K562 (cell line): ENCODE results near the gene PTPRT. TPM values are rescaled to one million over a fixed set of nuclear protein-coding genes. Genes with fewer than 3 reads are reported as not detected.

Experiments used
- ATAC-seq: fragments of 200-7000 bp; cut with Tn5 transposase; 3 replicates; pipeline ENCODE4 v1.9.1; 2020; ENCODE audit warnings: moderate library complexity
- BruUV-seq: library from RNA; stranded (reverse); fragments of 400-500 nt; replicated peaks from 2 replicates; lab custom pipeline; 2021; lab: Mats Ljungman, UMichigan
- CTCF ChIA-PET: fragments of 300-600 bp; formaldehyde crosslinking; extraction: SDS; loops from one replicate; lab custom pipeline; 2021; ENCODE audit warnings: low intra/inter-chr PET ratio; lab: Yijun Ruan, JAX
- POLR2A ChIA-PET: fragments of 300-600, 350-650 bp; sonication (Branson Sonifier 250); formaldehyde crosslinking; extraction: SDS; loops from one replicate; lab custom pipeline; 2021; ENCODE audit warnings: antibody characterized with exemption, inconsistent platforms; lab: Yijun Ruan, JAX
- DNase-seq, 4 experiments: peaks; one replicate each; pipeline versions ENCODE4 v3.0.0 to v3.0.0-alpha.2; 2011 to 2018; ENCODE audit warnings: low spot score in 3 of 4, mixed read lengths in 3 of 4; ENCODE audit errors: extremely low read depth in 1 of 4
- FAIRE-seq: peaks from 2 replicates; lab custom pipeline; 2011; peaks lifted over from hg19 to GRCh38; lab: Jason Lieb, UNC
- H2AFZ ChIP-seq: 2 replicates; pipeline ENCODE4 v1.6.0; 2011; ENCODE audit warnings: low read depth, low read length, control low read depth, inconsistent platforms
- H3K27ac ChIP-seq: fragments of 200-600 bp; 3 replicates; pipeline ENCODE4 v1.8.0; 2011; ENCODE audit warnings: low read depth, mild to moderate bottlenecking, control low read depth, inconsistent platforms, low read length, moderate library complexity, mixed read lengths; ENCODE audit errors: extremely low read depth
- H3K27me3 ChIP-seq, 2 experiments: fragments of 300-600 bp in 1 of 2; 2 replicates in 1 of 2; 3 replicates in 1 of 2; pipeline versions ENCODE4 v1.6.0 to v1.8.0; 2011; ENCODE audit warnings: inconsistent platforms in 2 of 2, low read length in 2 of 2, mild to moderate bottlenecking in 1 of 2, mixed read lengths in 1 of 2, moderate library complexity in 1 of 2; ENCODE audit not compliant: control insufficient read depth in 2 of 2, insufficient read depth in 2 of 2
- H3K36me3 ChIP-seq: fragments of 300-600 bp; 3 replicates; pipeline ENCODE4 v1.8.0; 2011; ENCODE audit warnings: mild to moderate bottlenecking, low read length, inconsistent platforms; ENCODE audit not compliant: control insufficient read depth, insufficient read depth
- H3K4me1 ChIP-seq, 2 experiments: fragments of 200-600 bp in 1 of 2; replicated peaks in 1 of 2; 2 replicates in 1 of 2; 3 replicates in 1 of 2; pipeline versions ENCODE4 v1.5.1 to v1.8.0; 2011; ENCODE audit warnings: inconsistent platforms in 2 of 2, low read length in 2 of 2, mild to moderate bottlenecking in 1 of 2, mixed read lengths in 1 of 2, moderate library complexity in 1 of 2; ENCODE audit not compliant: control insufficient read depth in 2 of 2, insufficient read depth in 2 of 2
- H3K4me2 ChIP-seq: 2 replicates; pipeline ENCODE4 v1.6.1; 2011; ENCODE audit warnings: low read length, control low read depth, inconsistent platforms, mixed read lengths; ENCODE audit not compliant: insufficient read depth
- H3K4me3 ChIP-seq: fragments of 200-600 bp; sonication (generic), shearing (Covaris generic); 2 replicates; pipeline ENCODE4 v1.5.1; 2016; ENCODE audit warnings: control low read depth, inconsistent platforms
- H3K79me2 ChIP-seq: fragments of 200-600 bp; 3 replicates; pipeline ENCODE4 v1.8.0; 2011; ENCODE audit warnings: low read length, inconsistent platforms; ENCODE audit not compliant: control insufficient read depth, insufficient read depth
- H3K9ac ChIP-seq, 2 experiments: 2 replicates each; pipeline versions ENCODE4 v1.6.0 to v1.6.1; 2011; ENCODE audit warnings: low read depth in 2 of 2, low read length in 2 of 2, control low read depth in 1 of 2, inconsistent platforms in 1 of 2, mild to moderate bottlenecking in 1 of 2, mixed read lengths in 1 of 2; ENCODE audit not compliant: insufficient read depth in 1 of 2
- H3K9me1 ChIP-seq: one replicate; pipeline ENCODE4 v1.6.0; 2011; ENCODE audit warnings: inconsistent platforms, mild to moderate bottlenecking, low read length, moderate library complexity; ENCODE audit not compliant: control insufficient read depth, insufficient read depth
- H3K9me3 ChIP-seq: replicated peaks from 2 replicates; pipeline ENCODE4 v1.5.1; 2011; ENCODE audit warnings: low read depth, low read length, inconsistent platforms; ENCODE audit not compliant: control insufficient read depth, insufficient read depth
- H4K20me1 ChIP-seq: replicated peaks from 2 replicates; pipeline ENCODE4 v1.6.1; 2011; ENCODE audit warnings: low read length, inconsistent platforms, mixed read lengths; ENCODE audit not compliant: control insufficient read depth, insufficient read depth
- CEBPZ ChIP-seq: fragments of 150-350 bp; IDR thresholded peaks from 2 replicates; pipeline ENCODE4 v1.6.1; 2014; ENCODE audit warnings: low read depth, mild to moderate bottlenecking, low read length, borderline replicate concordance
- CTCF ChIP-seq, 3 experiments: IDR thresholded peaks in 2 of 3; conservative IDR thresholded peaks in 1 of 3; 2 replicates each; pipeline ENCODE4 v1.5.1; 2011 to 2012; ENCODE audit warnings: low read length in 3 of 3, mild to moderate bottlenecking in 3 of 3, control low read depth in 2 of 3, improper control_type of control experiment in 1 of 3, inconsistent platforms in 1 of 3, low read depth in 1 of 3, mixed read lengths in 1 of 3, moderate library complexity in 1 of 3; ENCODE audit not compliant: insufficient read depth in 2 of 3
- RBBP5 ChIP-seq: fragments of 200-600 bp; sonication (generic); IDR thresholded peaks from 2 replicates; pipeline ENCODE4 v1.6.1; 2012; ENCODE audit warnings: borderline replicate concordance, mild to moderate bottlenecking, low read length, control low read depth, inconsistent platforms; ENCODE audit not compliant: insufficient read depth, poor library complexity, severe bottlenecking
- RBM15 ChIP-seq: fragments of 200-400 bp; formaldehyde crosslinking; IDR thresholded peaks from 2 replicates; pipeline ENCODE4 v1.6.1; 2018; ENCODE audit warnings: mild to moderate bottlenecking, low read length, moderate library complexity; ENCODE audit not compliant: insufficient read depth
- ZNF398 ChIP-seq: fragments of 250-450 bp; sonication (Bioruptor Pico); IDR thresholded peaks from 2 replicates; pipeline ENCODE4 v1.8.0; 2021; ENCODE audit warnings: moderate library complexity, mild to moderate bottlenecking, inconsistent platforms
- WGBS: fragments of 100-300 bp; shearing (Covaris generic); methylation state at CpG from one replicate; pipeline ENCODE4 v1.1.6; 2016; ENCODE audit warnings: low coverage, mixed read lengths; ENCODE audit not compliant: insufficient coverage; ENCODE audit errors: missing lambda C conversion rate; 5-methylcytosine and 5-hydroxymethylcytosine counted together
- in situ Hi-C: fragments of 300-500 bp; cut with MboI; formaldehyde crosslinking; loops from 4 replicates; pipeline ENCODE4 v1.15.0; 2018; ENCODE audit warnings: inconsistent platforms, mixed read lengths
- intact Hi-C: fragments of 100-400 bp; cut with micrococcal nuclease; formaldehyde crosslinking; loops from 2 replicates; pipeline ENCODE4 v1.14.2; 2022
- polyA plus RNA-seq, 8 experiments: library from polyadenylated mRNA; depleted of rRNA in 4 of 8; stranded (reverse) in 5 of 8; unstranded in 3 of 8; fragments of >200 nt; fragmentation: Nextera tagmentation in 2 of 8; fragmentation: Illumina TruSeq in 1 of 8; extraction: Ambion mirVana in 2 of 8; extraction: Trizol in 1 of 8; gene quantifications; 2 replicates each; pipeline versions ENCODE4 v1.2.1 to v1.2.3, GENCODE V29; 2011 to 2014; ENCODE audit warnings: inconsistent platforms in 1 of 8, missing spikeins in 1 of 8
- total RNA-seq, 7 experiments: library from RNA; depleted of rRNA in 6 of 7; stranded (reverse); fragments of >200 nt in 6 of 7; fragmentation: Illumina TruSeq in 2 of 7; extraction: Trizol in 2 of 7; gene quantifications; 2 replicates each; pipeline versions ENCODE4 v1.2.1 to v1.2.3, GENCODE V29; 2011 to 2021; ENCODE audit warnings: low replicate concordance in 1 of 7

Gene PTPRT
- total and polyA plus RNA-seq, 9 of the 15 experiments (the other 6 are each of a cell fraction or from before 2014, with no cell fraction given): not detected

DNA sequence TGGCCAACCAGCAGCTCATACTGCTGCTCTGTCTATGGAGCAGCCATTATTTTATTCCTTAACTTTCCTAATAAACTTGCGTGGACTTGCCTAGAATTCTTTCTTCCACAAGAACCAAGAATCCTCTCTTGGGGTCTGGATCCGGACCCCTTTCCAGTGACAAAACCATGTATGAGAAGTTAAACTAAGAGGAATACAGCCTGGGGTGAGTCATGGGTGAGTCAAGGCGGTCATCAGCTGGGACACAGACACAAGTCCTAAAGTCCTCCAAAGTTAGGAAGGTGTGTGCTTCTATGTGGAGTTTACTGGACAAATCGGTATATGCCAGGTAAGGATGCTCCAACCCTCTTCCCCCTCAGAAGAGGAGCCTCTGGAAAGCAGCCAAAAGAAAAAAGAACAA lies 881.5 kb downstream of the PTPRT start (continued):
- no peak for TF ChIP-seq CEBPZ
- no peak for TF ChIP-seq ZNF398 (CRISPR knock-in tag)

DNA sequence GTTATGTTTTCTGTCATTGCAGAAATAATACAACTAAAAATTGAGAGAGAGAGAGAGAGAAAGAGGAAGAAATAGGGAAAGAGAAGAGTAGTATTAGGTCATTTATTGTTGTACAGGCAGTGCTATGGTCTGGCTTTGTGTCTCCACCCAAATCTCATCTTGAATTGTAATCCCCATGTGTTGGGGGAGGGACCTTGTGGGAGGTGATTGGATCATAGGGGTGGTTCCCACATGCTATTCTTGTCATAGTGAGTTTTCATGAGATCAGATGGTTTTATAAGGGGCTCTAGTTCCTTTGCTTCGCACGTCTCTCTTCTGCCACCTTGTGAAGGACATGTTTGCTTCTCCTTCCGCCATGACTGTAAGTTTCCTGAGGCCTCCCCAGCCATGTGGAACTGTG lies 894.1 kb downstream of the PTPRT start:
- Histone ChIP-seq H3K27me3 (no peaks in the 10 kb centered on the region), H3K9me1 (no peaks in the 10 kb centered on the region), H3K4me2 (no peak overlapping the region), H3K27ac (no peak overlapping the region), H3K9me3 (no peaks in the 10 kb centered on the region), H2AFZ (no peak overlapping the region), H3K9ac (no peak overlapping the region), H4K20me1 (no peaks in the 10 kb centered on the region), H3K36me3 (no peaks in the 10 kb centered on the region), H3K4me1 (no peaks in the 10 kb centered on the region), H3K79me2 (no peaks in the 10 kb centered on the region), H3K4me3 (no peak overlapping the region)
- in situ Hi-C loops: no loop called here
- BruUV-seq: no TSS peak
- ChIA-PET POLR2A (no interaction called here), CTCF (no interaction called here)
- FAIRE-seq (no peak), ATAC-seq (no peak), DNase-seq (no peak)
- no peak for TF ChIP-seq RBBP5
- TF ChIP-seq CTCF (IDR thresholded peaks at IDR 0.05 in 2 of 3, conservative IDR thresholded peaks at IDR 0.05 in 1 of 3; ENCODE audit: insufficient read depth in 2 of 3, low read depth in 1 of 3, low read length in 3 of 3): peak in 1 of 3 experiments; percentile 20; a peak in 1 of 6 replicates
- no peak for TF ChIP-seq RBM15
- WGBS: 2% methylated on average over 3 of the region's 3 CpGs
- intact Hi-C loops: no loop called here
